GM20431 (cell line): ENCODE data around the gene MTRR.

Source experiments
- in situ Hi-C: fragments of 300-500 bp; cut with MseI, MboI; formaldehyde crosslinking; loops from one replicate; pipeline ENCODE4 v1.15.0; 2020; ENCODE audit warnings: low sequenced_read_pairs; ENCODE audit not compliant: unreplicated experiment

Gene MTRR

GRCh38 chr5:7855611-7856010 lies 13.3 kb upstream of the MTRR start:
- in situ Hi-C loops: no loop called here

GRCh38 chr5:7856855-7857254 lies 12.1 kb upstream of the MTRR start:
- in situ Hi-C loops: no loop called here

GRCh38 chr5:7857361-7857760 lies 11.6 kb upstream of the MTRR start:
- in situ Hi-C loops: no loop called here

- in situ Hi-C loops: no loop called here
Measured at GRCh38 chr5:7857926-7858632, 10.9 kb upstream of the MTRR start.

GRCh38 chr5:7866196-7866595 lies 2.8 kb upstream of the MTRR start:
- in situ Hi-C loops: no loop called here

- in situ Hi-C loops: no loop called here
Measured at GRCh38 chr5:7867260-7867659, 1.7 kb upstream of the MTRR start.

- in situ Hi-C loops: no loop called here
Measured at GRCh38 chr5:7868427-7868772, 548 bp upstream of the MTRR start.

- in situ Hi-C loops: no loop called here
Measured at GRCh38 chr5:7869474-7870136, 657 bp downstream of the MTRR start.

- in situ Hi-C loops: no loop called here
Measured at GRCh38 chr5:7871653-7872052, 2.7 kb downstream of the MTRR start.

- in situ Hi-C loops: no loop called here
Measured at GRCh38 chr5:7872517-7873130, 3.7 kb downstream of the MTRR start.

- in situ Hi-C loops: no loop called here
Measured at GRCh38 chr5:7873216-7873615, 4.3 kb downstream of the MTRR start.

GRCh38 chr5:7874639-7875038 lies 5.7 kb downstream of the MTRR start:
- in situ Hi-C loops: no loop called here

- in situ Hi-C loops: no loop called here
Measured at GRCh38 chr5:7875151-7875550, 6.2 kb downstream of the MTRR start.

GRCh38 chr5:7876867-7877266 lies 7.9 kb downstream of the MTRR start:
- in situ Hi-C loops: no loop called here

- in situ Hi-C loops: no loop called here
Measured at GRCh38 chr5:7877851-7878250, 8.9 kb downstream of the MTRR start.

GRCh38 chr5:7878381-7878873 lies 9.5 kb downstream of the MTRR start:
- in situ Hi-C loops: no loop called here

- in situ Hi-C loops: no loop called here
Measured at GRCh38 chr5:7881091-7881490, 12.1 kb downstream of the MTRR start.

- in situ Hi-C loops: no loop called here
Measured at GRCh38 chr5:7881816-7882215, 12.9 kb downstream of the MTRR start.

GRCh38 chr5:7882926-7883325 lies 14.0 kb downstream of the MTRR start:
- in situ Hi-C loops: no loop called here

- in situ Hi-C loops: no loop called here
Measured at GRCh38 chr5:7884491-7885267, 15.7 kb downstream of the MTRR start.
